ENCODE data around the gene SLC12A7.

Gene SLC12A7

DNA sequence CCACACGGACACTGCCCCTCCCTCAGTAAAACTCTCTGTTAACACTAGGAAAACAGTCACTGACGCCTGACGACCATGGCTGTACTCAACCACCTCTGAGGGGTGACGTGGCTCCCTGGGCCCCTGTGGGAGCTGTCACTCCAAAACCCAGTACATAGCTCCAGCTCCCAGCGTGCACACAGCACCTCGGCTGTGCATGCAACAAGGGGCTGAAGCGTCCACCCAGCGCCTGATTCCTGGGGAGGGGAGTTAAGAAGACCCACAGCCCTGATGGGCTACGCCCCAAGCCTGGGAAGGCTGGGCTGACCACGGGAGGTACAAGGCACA, 36.3 kb downstream of the SLC12A7 start:
- WGBS, 2 experiments (ENCODE audit: insufficient coverage in 2 of 2): 86 to 92% methylated on average over 7 to 9 of the region's 10 CpGs
- Histone ChIP-seq H3K36me3 (ENCODE audit: control insufficient read depth, insufficient read depth, low read length) (peaks cover 27% of the 10 kb centered on the region), H3K4me3 (ENCODE audit: extremely low read depth, insufficient read depth, low read length, poor library complexity, severe bottlenecking) (no peak overlapping the region), H3K9me3 (ENCODE audit: control insufficient read depth, low read length) (no peaks in the 10 kb centered on the region), H3K4me1 (ENCODE audit: control insufficient read depth, insufficient read depth, low read length, poor library complexity, severe bottlenecking) (peaks cover 4% of the 10 kb centered on the region), H3K27ac (ENCODE audit: low read depth, low read length, severe bottlenecking) (no peak overlapping the region)

DNA sequence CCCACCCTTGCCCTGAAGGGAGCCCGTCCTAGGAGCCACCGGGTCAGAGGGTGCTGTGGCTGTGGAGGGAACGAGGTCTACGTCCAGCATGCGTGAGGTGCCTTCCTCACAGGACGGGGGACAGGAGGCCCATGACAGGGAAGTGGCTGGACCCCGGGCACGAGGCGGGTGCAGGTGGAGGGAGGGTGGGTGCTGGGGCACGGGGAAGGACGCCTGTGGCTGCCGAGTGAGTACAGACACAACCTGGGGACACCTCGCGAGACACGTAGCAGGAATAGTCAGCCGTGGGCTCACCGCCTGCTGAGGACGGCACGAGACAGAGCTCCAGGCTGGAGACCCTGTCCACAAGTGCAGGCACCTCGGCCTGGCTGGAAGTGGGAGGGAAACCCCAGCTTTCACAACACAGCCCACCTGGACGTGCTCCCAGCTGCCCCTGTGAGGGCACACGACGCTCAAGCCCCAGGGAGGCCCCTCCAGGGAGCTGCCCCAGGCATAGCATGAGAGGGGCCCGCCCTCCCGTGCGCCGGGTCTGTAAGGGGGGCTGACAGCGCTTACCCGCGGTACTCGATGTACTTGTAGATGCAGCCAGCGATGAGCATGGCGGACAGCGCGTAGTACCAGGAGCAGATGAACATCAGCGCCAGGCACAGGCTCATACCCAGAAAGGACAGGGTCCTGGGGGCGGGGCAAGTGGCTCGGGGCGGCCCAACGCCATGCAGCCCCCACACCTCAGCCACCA, 36.9 kb downstream of the SLC12A7 start:
- Histone ChIP-seq H3K27ac (ENCODE audit: low read depth, low read length, severe bottlenecking) (no peak overlapping the region), H3K9me3 (ENCODE audit: control insufficient read depth, low read length) (no peaks in the 10 kb centered on the region), H3K36me3 (ENCODE audit: control insufficient read depth, insufficient read depth, low read length) (peaks cover 27% of the 10 kb centered on the region), H3K4me1 (ENCODE audit: control insufficient read depth, insufficient read depth, low read length, poor library complexity, severe bottlenecking) (no peaks in the 10 kb centered on the region), H3K4me3 (ENCODE audit: extremely low read depth, insufficient read depth, low read length, poor library complexity, severe bottlenecking) (no peak overlapping the region)
- 92 to 93% methylated on average over 35 to 37 of the region's 40 CpGs for WGBS, 2 experiments (ENCODE audit: insufficient coverage in 2 of 2)

DNA sequence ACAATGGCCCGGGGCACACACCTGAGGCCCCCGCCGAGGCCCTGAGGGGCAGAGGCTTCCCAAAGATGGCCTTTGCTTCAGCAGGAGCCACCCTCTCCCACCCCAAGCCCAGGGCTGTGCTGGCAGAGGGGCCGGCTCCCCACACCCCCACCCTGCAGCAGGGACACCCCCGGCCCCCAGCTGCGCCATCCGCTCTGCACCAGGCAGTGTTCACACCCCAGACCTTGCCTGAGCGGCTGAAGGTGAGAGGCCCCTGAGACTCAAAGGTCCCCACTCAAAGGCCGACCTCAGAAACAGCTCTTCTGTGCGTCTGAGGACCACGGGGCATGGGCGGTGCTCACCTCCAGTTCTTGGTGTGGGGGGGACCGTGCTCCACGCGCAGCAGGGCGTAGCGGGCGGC, 37.6 kb downstream of the SLC12A7 start:
- peaks cover 26% of the 10 kb centered on the region for H3K36me3 ChIP-seq (ENCODE audit: control insufficient read depth, insufficient read depth, low read length)
- H3K4me3 ChIP-seq (ENCODE audit: extremely low read depth, insufficient read depth, low read length, poor library complexity, severe bottlenecking): no peak overlapping the region
- H3K4me1 ChIP-seq (ENCODE audit: control insufficient read depth, insufficient read depth, low read length, poor library complexity, severe bottlenecking): no peaks in the 10 kb centered on the region
- no peak overlapping the region for H3K27ac ChIP-seq (ENCODE audit: low read depth, low read length, severe bottlenecking)
- 94 to 95% methylated on average over 15 to 18 of the region's 18 CpGs for WGBS, 2 experiments (ENCODE audit: insufficient coverage in 2 of 2)
- H3K9me3 ChIP-seq (ENCODE audit: control insufficient read depth, low read length): no peaks in the 10 kb centered on the region

DNA sequence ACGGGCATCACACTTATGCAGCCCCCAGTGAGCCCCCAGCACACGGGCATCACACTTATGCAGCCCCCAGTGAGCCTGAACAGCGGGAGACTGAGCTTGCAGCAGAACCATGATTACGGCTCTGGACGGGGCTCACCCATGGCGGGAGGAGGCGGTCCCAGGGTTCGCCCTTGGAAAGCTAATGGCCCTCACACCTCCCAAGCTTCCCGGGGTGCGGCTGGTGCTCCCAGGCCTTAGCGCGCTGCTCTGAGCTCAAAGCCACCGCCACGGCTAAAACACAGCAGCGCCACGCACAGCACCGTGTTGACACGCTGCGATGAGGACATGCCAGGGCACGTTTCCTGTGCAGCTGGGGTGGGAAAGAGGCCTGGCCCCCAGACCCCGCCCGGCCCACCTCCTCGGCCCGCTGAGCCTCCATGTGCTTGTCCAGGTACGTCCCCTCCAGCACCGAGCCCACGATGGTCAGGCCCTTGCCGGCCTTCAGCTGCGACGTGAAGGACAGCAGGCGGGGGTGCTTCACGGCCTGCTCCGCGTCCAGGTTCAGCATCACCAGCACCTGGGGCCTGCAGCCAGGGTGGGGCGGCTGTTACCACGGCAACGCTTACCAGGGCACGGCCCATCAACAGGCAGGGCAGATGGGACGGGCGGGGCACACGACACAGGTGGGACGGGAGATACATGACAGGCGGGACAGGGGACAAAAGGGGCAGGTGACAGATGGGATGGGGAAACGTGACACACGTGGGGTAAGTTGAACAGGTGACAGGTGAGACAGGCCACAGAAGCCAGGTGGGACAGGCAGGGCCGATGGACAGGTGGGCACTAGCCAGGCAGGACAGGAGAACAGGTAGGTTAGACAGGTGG, 38.4 kb downstream of the SLC12A7 start:
- Histone ChIP-seq H3K36me3 (ENCODE audit: control insufficient read depth, insufficient read depth, low read length) (peaks cover 23% of the 10 kb centered on the region), H3K4me1 (ENCODE audit: control insufficient read depth, insufficient read depth, low read length, poor library complexity, severe bottlenecking) (no peaks in the 10 kb centered on the region), H3K9me3 (ENCODE audit: control insufficient read depth, low read length) (no peaks in the 10 kb centered on the region), H3K27ac (ENCODE audit: low read depth, low read length, severe bottlenecking) (no peak overlapping the region), H3K4me3 (ENCODE audit: extremely low read depth, insufficient read depth, low read length, poor library complexity, severe bottlenecking) (no peak overlapping the region)
- 92 to 94% methylated on average over 43 to 45 of the region's 46 CpGs for WGBS, 2 experiments (ENCODE audit: insufficient coverage in 2 of 2)

DNA sequence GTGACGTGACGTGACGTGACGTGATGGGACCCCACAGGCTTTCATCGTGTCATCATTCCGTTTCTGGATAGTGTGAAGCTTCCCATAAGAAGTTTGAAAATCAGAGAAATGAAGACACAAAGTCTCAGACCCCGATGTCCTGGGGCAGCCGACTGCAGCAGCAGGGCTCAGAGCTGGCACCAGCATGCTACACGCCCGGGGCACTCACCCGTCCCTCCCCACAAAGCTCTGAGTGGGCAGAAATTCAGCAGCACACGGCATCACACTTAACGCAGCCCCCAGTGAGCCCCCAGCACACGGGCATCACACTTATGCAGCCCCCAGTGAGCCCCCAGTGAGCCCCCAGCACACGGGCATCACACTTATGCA, 42.2 kb downstream of the SLC12A7 start:
- Histone ChIP-seq H3K4me3 (ENCODE audit: extremely low read depth, insufficient read depth, low read length, poor library complexity, severe bottlenecking) (no peak overlapping the region), H3K27ac (ENCODE audit: low read depth, low read length, severe bottlenecking) (no peak overlapping the region), H3K36me3 (ENCODE audit: control insufficient read depth, insufficient read depth, low read length) (peaks cover 13% of the 10 kb centered on the region), H3K4me1 (ENCODE audit: control insufficient read depth, insufficient read depth, low read length, poor library complexity, severe bottlenecking) (no peaks in the 10 kb centered on the region), H3K9me3 (ENCODE audit: control insufficient read depth, low read length) (no peaks in the 10 kb centered on the region)
- 99 to 100% methylated on average over 11 of the region's 15 CpGs for WGBS, 2 experiments (ENCODE audit: insufficient coverage in 2 of 2)

DNA sequence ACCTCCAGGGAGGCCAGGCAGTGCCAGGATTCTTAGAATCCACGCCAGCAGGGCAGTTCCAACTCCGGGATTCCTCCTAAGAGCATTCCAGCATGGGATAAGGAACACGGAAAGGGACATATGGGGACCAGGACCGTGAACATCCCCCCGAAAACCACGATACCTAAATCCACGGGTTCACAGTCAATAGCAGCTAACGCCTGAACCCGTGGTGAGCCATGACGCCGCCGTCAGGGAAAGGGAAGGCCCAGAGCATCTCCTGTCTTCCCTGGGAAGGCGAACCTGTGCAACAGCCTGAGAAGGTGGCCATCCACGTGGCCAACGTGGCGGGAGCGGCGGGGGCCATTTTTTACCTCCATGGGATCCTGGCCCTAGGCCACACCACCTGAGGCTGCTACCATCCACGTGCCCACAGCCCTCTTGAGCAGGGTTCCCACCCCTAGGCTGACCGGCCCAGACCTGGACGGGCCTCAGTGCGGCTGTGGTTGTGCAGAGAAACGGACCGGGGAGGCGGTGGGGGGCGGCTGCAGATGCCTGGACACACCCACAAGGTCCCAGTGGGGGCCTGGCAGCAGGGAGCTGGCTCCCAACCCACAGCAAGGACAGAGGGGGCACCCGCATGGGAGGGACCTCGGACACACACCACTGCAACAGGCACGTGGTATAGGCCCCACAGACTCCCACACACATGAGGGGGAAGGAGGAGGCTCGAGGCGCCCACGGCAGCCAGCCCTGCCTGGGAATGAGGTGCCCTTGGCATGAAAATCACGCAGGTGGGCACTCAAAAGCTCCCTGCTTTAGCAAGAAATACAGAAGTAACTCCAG, 42.8 kb downstream of the SLC12A7 start:
- H3K27ac ChIP-seq (ENCODE audit: low read depth, low read length, severe bottlenecking): no peak overlapping the region
- 94 to 98% methylated on average over 23 to 29 of the region's 33 CpGs for WGBS, 2 experiments (ENCODE audit: insufficient coverage in 2 of 2)

DNA sequence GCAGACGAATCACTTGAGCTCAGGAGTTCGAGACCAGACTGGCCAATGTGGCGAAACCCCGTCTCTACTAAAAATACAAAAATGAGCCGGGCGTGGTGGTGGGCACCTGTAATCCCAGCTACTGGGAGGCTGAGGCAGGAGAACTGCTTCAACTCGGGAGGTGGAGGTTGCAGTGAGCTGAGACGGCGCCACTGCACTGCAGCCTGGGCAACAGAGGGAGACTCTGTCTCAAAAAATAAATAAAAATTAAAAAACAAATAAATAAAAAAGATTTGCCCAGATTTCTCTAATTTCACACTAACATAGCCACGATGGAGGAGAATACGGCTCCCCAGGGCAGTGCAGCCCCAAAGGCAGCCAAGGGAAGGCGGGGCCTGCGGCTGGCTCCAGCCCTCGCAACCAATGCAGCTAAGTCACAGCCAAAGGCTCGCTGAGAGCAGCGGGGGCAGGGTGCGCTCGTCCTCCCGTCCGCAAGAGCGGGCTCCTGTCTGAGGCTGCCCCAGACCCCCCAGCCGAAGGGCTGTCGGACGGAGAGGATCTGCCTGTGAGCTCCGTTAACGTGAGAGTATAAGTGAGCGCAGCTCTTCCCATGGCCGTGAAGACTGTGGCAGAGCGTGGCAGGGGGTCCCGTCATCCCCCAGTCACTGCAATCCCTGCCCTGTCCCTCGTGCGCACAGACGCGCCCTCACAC, 43.5 kb downstream of the SLC12A7 start:
- peaks cover 12% of the 10 kb centered on the region for H3K36me3 ChIP-seq (ENCODE audit: control insufficient read depth, insufficient read depth, low read length)
- 87 to 90% methylated on average over 26 to 31 of the region's 34 CpGs for WGBS, 2 experiments (ENCODE audit: insufficient coverage in 2 of 2)
- H3K27ac ChIP-seq (ENCODE audit: low read depth, low read length, severe bottlenecking): no peak overlapping the region
- no peaks in the 10 kb centered on the region for H3K4me1 ChIP-seq (ENCODE audit: control insufficient read depth, insufficient read depth, low read length, poor library complexity, severe bottlenecking)
- H3K4me3 ChIP-seq (ENCODE audit: extremely low read depth, insufficient read depth, low read length, poor library complexity, severe bottlenecking): no peak overlapping the region
- no peaks in the 10 kb centered on the region for H3K9me3 ChIP-seq (ENCODE audit: control insufficient read depth, low read length)

More for the DNA sequence above, 42.8 kb downstream of the SLC12A7 start:
- H3K4me1 ChIP-seq (ENCODE audit: control insufficient read depth, insufficient read depth, low read length, poor library complexity, severe bottlenecking): no peaks in the 10 kb centered on the region
- peaks cover 17% of the 10 kb centered on the region for H3K36me3 ChIP-seq (ENCODE audit: control insufficient read depth, insufficient read depth, low read length)
- H3K9me3 ChIP-seq (ENCODE audit: control insufficient read depth, low read length): no peaks in the 10 kb centered on the region
- no peak overlapping the region for H3K4me3 ChIP-seq (ENCODE audit: extremely low read depth, insufficient read depth, low read length, poor library complexity, severe bottlenecking)

DNA sequence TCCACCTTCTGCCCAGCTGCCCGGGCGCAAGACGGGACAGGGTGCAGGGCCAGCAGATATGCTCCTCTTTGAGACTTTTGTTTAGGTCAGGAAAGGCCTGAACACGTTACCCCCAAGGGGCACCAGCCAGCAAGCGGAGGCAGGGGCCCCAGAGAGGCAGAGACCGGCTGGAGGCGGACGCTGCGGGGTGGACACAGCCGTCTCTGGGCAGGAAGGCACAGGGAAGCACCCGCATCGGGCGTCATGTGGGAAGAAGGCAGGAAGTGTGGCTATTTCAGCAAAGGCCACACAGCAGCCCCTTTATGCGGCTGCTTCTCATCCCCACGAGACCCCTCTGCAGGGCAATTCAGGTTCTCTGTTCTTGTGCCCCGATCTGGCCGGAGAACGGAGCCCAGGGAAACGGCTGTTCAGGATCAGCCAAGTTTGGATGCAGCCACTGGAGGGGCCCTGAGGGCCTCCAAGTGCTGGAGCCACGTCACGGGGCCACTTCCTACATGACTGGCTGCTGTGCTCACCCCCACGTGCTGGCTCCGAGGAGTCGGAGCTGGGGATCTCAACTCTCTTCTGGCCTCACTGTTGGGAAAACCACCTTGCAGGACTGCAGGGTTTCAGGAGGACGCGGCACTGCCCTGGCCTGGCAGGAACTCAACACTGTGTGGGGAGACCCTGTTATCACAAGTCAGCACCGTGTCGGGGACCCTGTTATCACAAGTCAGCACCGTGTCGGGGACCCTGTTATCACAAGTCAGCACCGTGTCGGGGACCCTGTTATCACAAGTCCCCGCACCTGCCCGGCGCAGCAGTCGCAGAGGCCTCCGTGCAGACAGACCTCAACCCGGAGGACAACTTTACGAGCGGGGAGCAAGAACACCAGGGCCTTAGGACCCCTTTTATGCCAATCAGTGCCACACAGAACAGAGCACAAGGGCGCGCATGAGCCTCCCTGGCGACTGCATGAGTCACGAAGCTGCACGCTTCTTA, 44.4 kb downstream of the SLC12A7 start:
- no peaks in the 10 kb centered on the region for H3K4me1 ChIP-seq (ENCODE audit: control insufficient read depth, insufficient read depth, low read length, poor library complexity, severe bottlenecking)
- WGBS, 2 experiments (ENCODE audit: insufficient coverage in 2 of 2): 94 to 97% methylated on average over 43 to 45 of the region's 45 CpGs
- H3K4me3 ChIP-seq (ENCODE audit: extremely low read depth, insufficient read depth, low read length, poor library complexity, severe bottlenecking): no peak overlapping the region
- peaks cover 15% of the 10 kb centered on the region for H3K36me3 ChIP-seq (ENCODE audit: control insufficient read depth, insufficient read depth, low read length)
- no peaks in the 10 kb centered on the region for H3K9me3 ChIP-seq (ENCODE audit: control insufficient read depth, low read length)
- no peak overlapping the region for H3K27ac ChIP-seq (ENCODE audit: low read depth, low read length, severe bottlenecking)

DNA sequence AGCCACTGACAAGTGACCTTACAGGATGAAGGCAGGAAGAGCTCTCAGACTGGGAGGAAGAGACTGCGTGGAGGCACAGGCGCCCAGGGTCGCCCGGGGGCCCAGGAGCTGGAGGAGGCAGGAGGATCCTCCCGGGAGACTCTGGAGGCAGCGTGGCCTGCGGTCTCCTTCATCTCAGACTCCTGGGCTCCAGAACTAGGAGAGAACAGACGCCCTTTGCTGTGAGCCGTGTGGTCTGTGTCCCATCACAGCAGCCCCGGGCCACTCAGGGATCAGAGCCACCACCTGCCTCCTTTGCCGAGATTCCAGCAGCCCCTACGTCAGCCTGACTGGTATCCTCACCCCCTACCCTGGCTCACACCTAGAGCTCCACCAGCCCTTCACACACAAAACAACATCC, 45.2 kb downstream of the SLC12A7 start:
- no peaks in the 10 kb centered on the region for H3K9me3 ChIP-seq (ENCODE audit: control insufficient read depth, low read length)
- 93 to 98% methylated on average over 11 of the region's 12 CpGs for WGBS, 2 experiments (ENCODE audit: insufficient coverage in 2 of 2)
- H3K36me3 ChIP-seq (ENCODE audit: control insufficient read depth, insufficient read depth, low read length): peaks cover 17% of the 10 kb centered on the region
- H3K4me1 ChIP-seq (ENCODE audit: control insufficient read depth, insufficient read depth, low read length, poor library complexity, severe bottlenecking): no peaks in the 10 kb centered on the region
- H3K4me3 ChIP-seq (ENCODE audit: extremely low read depth, insufficient read depth, low read length, poor library complexity, severe bottlenecking): no peak overlapping the region
- H3K27ac ChIP-seq (ENCODE audit: low read depth, low read length, severe bottlenecking): no peak overlapping the region
